CD4-positive, alpha-beta memory T cell (primary cell): ENCODE measurements around the gene AAGAB. TPM values are rescaled to one million over a fixed set of nuclear protein-coding genes. Genes with fewer than 3 reads are reported as not detected.

Experiments used
- CTCF ChIA-PET: fragments of 350-600 bp; sonication (Branson Sonifier 250); formaldehyde crosslinking; loops from one replicate; lab custom pipeline; 2021; ENCODE audit warnings: inconsistent platforms; ENCODE audit not compliant: partially characterized antibody; lab: Charles Lee
- POLR2A ChIA-PET: fragments of 350-600 bp; sonication (Branson Sonifier 250); formaldehyde crosslinking; loops from one replicate; lab custom pipeline; 2021; ENCODE audit not compliant: partially characterized antibody; lab: Charles Lee
- DNase-seq, 5 donors: peaks; one replicate each; pipeline versions ENCODE4 v3.0.0 to v3.0.0-alpha.2; 2020 to 2022; ENCODE audit warnings: mixed read lengths in 1 of 5
- H3K27ac ChIP-seq: one replicate; pipeline ENCODE4 v1.7.0; 2013; ENCODE audit warnings: low read depth, low read length
- H3K27me3 ChIP-seq: 2 replicates; pipeline ENCODE4 v1.7.0; 2013; ENCODE audit warnings: mild to moderate bottlenecking, low read length, moderate library complexity; ENCODE audit not compliant: insufficient read depth
- H3K36me3 ChIP-seq: 2 replicates; pipeline ENCODE4 v1.7.0; 2013; ENCODE audit warnings: mild to moderate bottlenecking, low read length, moderate library complexity; ENCODE audit not compliant: insufficient read depth
- H3K4me1 ChIP-seq: 2 replicates; pipeline ENCODE4 v1.7.0; 2013; ENCODE audit warnings: mild to moderate bottlenecking, low read length, moderate library complexity; ENCODE audit not compliant: insufficient read depth
- H3K4me3 ChIP-seq, 2 donors: one replicate each; pipeline ENCODE4 v1.7.0; 2013; ENCODE audit warnings: low read length in 2 of 2, mild to moderate bottlenecking in 1 of 2
- H3K9me3 ChIP-seq, 2 donors: one replicate each; pipeline ENCODE4 v1.7.0; 2013; ENCODE audit warnings: low read length in 2 of 2, control low read depth in 1 of 2; ENCODE audit not compliant: control insufficient read depth in 1 of 2
- H3K27ac Mint-ChIP-seq, 7 donors: one replicate each; pipeline ENCODE4 v1.8.0; 2020 to 2021; ENCODE audit warnings: mixed read lengths in 7 of 7, mild to moderate bottlenecking in 6 of 7, inconsistent platforms in 3 of 7, moderate library complexity in 3 of 7
- H3K27me3 Mint-ChIP-seq, 2 donors: one replicate each; pipeline ENCODE4 v1.8.0; 2020 to 2021; ENCODE audit warnings: mixed read lengths in 2 of 2
- H3K36me3 Mint-ChIP-seq, 2 donors: one replicate each; pipeline ENCODE4 v1.8.0; 2020 to 2021; ENCODE audit warnings: mixed read lengths in 2 of 2, inconsistent platforms in 1 of 2, mild to moderate bottlenecking in 1 of 2
- H3K4me1 Mint-ChIP-seq, 4 donors: one replicate each; pipeline ENCODE4 v1.8.0; 2020 to 2021; ENCODE audit warnings: mixed read lengths in 4 of 4, mild to moderate bottlenecking in 1 of 4
- H3K4me3 Mint-ChIP-seq, 8 donors: one replicate each; pipeline ENCODE4 v1.8.0; 2020 to 2021; ENCODE audit warnings: mixed read lengths in 8 of 8, mild to moderate bottlenecking in 7 of 8, moderate library complexity in 6 of 8, inconsistent platforms in 3 of 8
- H3K9me3 Mint-ChIP-seq, 8 donors: one replicate each; pipeline ENCODE4 v1.8.0; 2020 to 2021; ENCODE audit warnings: mixed read lengths in 8 of 8, mild to moderate bottlenecking in 5 of 8, inconsistent platforms in 3 of 8, moderate library complexity in 1 of 8
- intact Hi-C: fragments of 100-400 bp; cut with micrococcal nuclease; formaldehyde crosslinking; loops from one replicate; pipeline ENCODE4 v1.15.1; 2023
- polyA plus RNA-seq, 2 donors: library from polyadenylated mRNA; unstranded; fragments of 300-500 nt; fragmentation: Illumina TruSeq; gene quantifications; one replicate each; pipeline ENCODE4 v1.2.3, GENCODE V29; 2021
- total RNA-seq, 2 experiments: library from RNA; stranded (reverse); gene quantifications; one replicate each; pipeline ENCODE4 v1.2.3, GENCODE V29; 2021

AAGAB gene
- total and polyA plus RNA-seq, 4 experiments from 2014 or later = 30.2 to 71.0 (median 36.9) TPM

- peaks cover 20% of the 10 kb centered on the region for H3K36me3 ChIP-seq
- H3K9me3 ChIP-seq = no peaks in the 10 kb centered on the region
- no peaks in the 10 kb centered on the region for H3K27me3 Mint-ChIP-seq
- CTCF ChIA-PET = interaction anchor here (0.8 to 1.2 kb wide), 3 partner anchors 16 to 254 kb away, joined by 3 read pairs; no protein-coding TSS in a partner anchor
- no peak overlapping the region for H3K4me3 ChIP-seq
- no peak for DNase-seq
- no peaks in the 10 kb centered on the region for H3K27me3 ChIP-seq
- peaks cover 7% of the 10 kb centered on the region for H3K4me1 ChIP-seq
- intact Hi-C loops = loop anchor here (5.0 kb wide), 1 partner anchor 133 kb away; the partner anchor contains the start of gene SMAD3
- H3K36me3 Mint-ChIP-seq = peaks cover 44 to 48% of the 10 kb centered on the region in 2 donors
- POLR2A ChIA-PET = interaction anchor here (1.0 kb wide), 1 partner anchor 134 kb away, joined by 3 read pairs; the partner anchor contains the start of gene SMAD3
- H3K27ac Mint-ChIP-seq = peak overlapping the region in 5 of 7 donors; percentile 8 to 51 (median 30)
- H3K4me3 Mint-ChIP-seq = no peak overlapping the region
- H3K27ac ChIP-seq = no peak overlapping the region
- peaks cover 19 to 25% (median 20%) of the 10 kb centered on the region in 4 donors for H3K4me1 Mint-ChIP-seq
- peaks cover 0 to 6% (median 0%) of the 10 kb centered on the region in 8 donors for H3K9me3 Mint-ChIP-seq
Measured at GRCh38 chr15:67199881-67200763, 54.3 kb downstream of the AAGAB start.

- peaks cover 39 to 47% of the 10 kb centered on the region in 2 donors for H3K36me3 Mint-ChIP-seq
- no peak for DNase-seq
- H3K9me3 ChIP-seq = no peaks in the 10 kb centered on the region
- H3K4me3 ChIP-seq = no peak overlapping the region
- peak overlapping the region in 2 of 7 donors; percentile 30 for H3K27ac Mint-ChIP-seq
- intact Hi-C loops = loop anchor here (5.0 kb wide), 1 partner anchor 132 kb away; the partner anchor contains the start of gene SMAD3
- peaks cover 20% of the 10 kb centered on the region for H3K36me3 ChIP-seq
- no peak overlapping the region for H3K27ac ChIP-seq
- H3K4me1 ChIP-seq = peaks cover 7% of the 10 kb centered on the region
- H3K9me3 Mint-ChIP-seq = peaks cover 0 to 6% (median 0%) of the 10 kb centered on the region in 8 donors
- no peak overlapping the region for H3K4me3 Mint-ChIP-seq
- CTCF ChIA-PET = interaction anchor here (1.2 kb wide), 2 partner anchors 15 to 253 kb away, joined by 3 read pairs; no protein-coding TSS in a partner anchor
- peaks cover 19 to 25% (median 20%) of the 10 kb centered on the region in 4 donors for H3K4me1 Mint-ChIP-seq
- no peaks in the 10 kb centered on the region for H3K27me3 ChIP-seq
- H3K27me3 Mint-ChIP-seq = no peaks in the 10 kb centered on the region
- POLR2A ChIA-PET = interaction anchor here (1.0 to 1.2 kb wide), 2 partner anchors 9 to 134 kb away, joined by 3 read pairs; partner anchors contain the start of gene SMAD3
Measured at GRCh38 chr15:67199391-67199790, 55.1 kb downstream of the AAGAB start.

GRCh38 chr15:67198157-67198754 lies 56.2 kb downstream of the AAGAB start:
- H3K27me3 ChIP-seq = no peaks in the 10 kb centered on the region
- peak overlapping the region; percentile 49 to 92 (median 62) for H3K27ac Mint-ChIP-seq
- peaks cover 41 to 47% of the 10 kb centered on the region in 2 donors for H3K36me3 Mint-ChIP-seq
- peaks cover 0 to 6% (median 0%) of the 10 kb centered on the region in 8 donors for H3K9me3 Mint-ChIP-seq
- no peak overlapping the region for H3K27ac ChIP-seq
- no peak for DNase-seq
- H3K27me3 Mint-ChIP-seq = no peaks in the 10 kb centered on the region
- H3K4me3 ChIP-seq = no peak overlapping the region
- intact Hi-C loops = loop anchor here (5.0 kb wide), 1 partner anchor 131 kb away; the partner anchor contains the start of gene SMAD3
- POLR2A ChIA-PET = interaction anchor here (0.5 to 1.5 kb wide), 12 partner anchors 10 to 759 kb away, joined by 3 to 9 read pairs (median 3); partner anchors contain the start of gene SMAD3
- CTCF ChIA-PET = no interaction called here
- H3K4me3 Mint-ChIP-seq = peak overlapping the region in 2 of 8 donors; percentile 28 to 32
- H3K4me1 Mint-ChIP-seq = peaks cover 19 to 25% (median 23%) of the 10 kb centered on the region in 4 donors
- H3K4me1 ChIP-seq = peaks cover 7% of the 10 kb centered on the region
- peaks cover 14% of the 10 kb centered on the region for H3K36me3 ChIP-seq
- H3K9me3 ChIP-seq = no peaks in the 10 kb centered on the region

- H3K9me3 ChIP-seq = no peaks in the 10 kb centered on the region
- intact Hi-C loops = loop anchor here (5.0 kb wide), 1 partner anchor 130 kb away; the partner anchor contains the start of gene SMAD3
- H3K36me3 ChIP-seq = peaks cover 9% of the 10 kb centered on the region
- H3K27ac ChIP-seq = no peak overlapping the region
- DNase-seq = no peak
- Mint-ChIP-seq H3K36me3 (peaks cover 40 to 46% of the 10 kb centered on the region in 2 donors), H3K27me3 (no peaks in the 10 kb centered on the region), H3K4me3 (peak overlapping the region in 1 of 8 donors; percentile 13), H3K27ac (peak overlapping the region in 5 of 7 donors; percentile 32 to 90 (median 65)), H3K9me3 (peaks cover 0 to 6% (median 0%) of the 10 kb centered on the region in 8 donors), H3K4me1 (peaks cover 19 to 25% (median 23%) of the 10 kb centered on the region in 4 donors)
- H3K27me3 ChIP-seq = no peaks in the 10 kb centered on the region
- H3K4me3 ChIP-seq = no peak overlapping the region
- H3K4me1 ChIP-seq = peaks cover 7% of the 10 kb centered on the region
- ChIA-PET CTCF (no interaction called here), POLR2A (interaction anchor here (1.2 to 1.5 kb wide), 4 partner anchors 93 to 165 kb away, joined by 3 to 4 read pairs (median 4); partner anchors contain the start of gene SMAD3)
Measured at GRCh38 chr15:67197364-67197695, 57.1 kb downstream of the AAGAB start.

GRCh38 chr15:67196672-67197363 lies 57.6 kb downstream of the AAGAB start:
- Mint-ChIP-seq H3K9me3 (peaks cover 0 to 6% (median 0%) of the 10 kb centered on the region in 8 donors), H3K4me3 (peak overlapping the region in 1 of 8 donors; percentile 13), H3K27me3 (no peaks in the 10 kb centered on the region), H3K4me1 (peaks cover 19 to 25% (median 23%) of the 10 kb centered on the region in 4 donors), H3K27ac (peak overlapping the region; percentile 21 to 90 (median 50)), H3K36me3 (peaks cover 39 to 47% of the 10 kb centered on the region in 2 donors)
- ChIA-PET POLR2A (interaction anchor here (1.0 to 1.5 kb wide), 2 partner anchors 98 to 131 kb away, joined by 3 to 4 read pairs; partner anchors contain the start of gene SMAD3), CTCF (no interaction called here)
- H3K27ac ChIP-seq = no peak overlapping the region
- no peak for DNase-seq
- intact Hi-C loops = loop anchor here (5.0 kb wide), 1 partner anchor 130 kb away; the partner anchor contains the start of gene SMAD3
- H3K27me3 ChIP-seq = no peaks in the 10 kb centered on the region
- H3K4me3 ChIP-seq = no peak overlapping the region
- H3K36me3 ChIP-seq = peaks cover 9% of the 10 kb centered on the region
- H3K4me1 ChIP-seq = peaks cover 7% of the 10 kb centered on the region
- no peaks in the 10 kb centered on the region for H3K9me3 ChIP-seq

GRCh38 chr15:67196222-67196621 lies 58.2 kb downstream of the AAGAB start:
- peak overlapping the region in 5 of 7 donors; percentile 8 to 90 (median 65) for H3K27ac Mint-ChIP-seq
- Histone ChIP-seq H3K9me3 (no peaks in the 10 kb centered on the region), H3K4me3 (no peak overlapping the region), H3K27ac (no peak overlapping the region), H3K4me1 (peaks cover 7% of the 10 kb centered on the region), H3K36me3 (peaks cover 13% of the 10 kb centered on the region), H3K27me3 (no peaks in the 10 kb centered on the region)
- no peak for DNase-seq
- peaks cover 19 to 25% (median 22%) of the 10 kb centered on the region in 4 donors for H3K4me1 Mint-ChIP-seq
- ChIA-PET POLR2A (interaction anchor here (1.0 to 1.5 kb wide), 2 partner anchors 97 to 131 kb away, joined by 3 to 4 read pairs; partner anchors contain the start of gene SMAD3), CTCF (no interaction called here)
- no peaks in the 10 kb centered on the region for H3K27me3 Mint-ChIP-seq
- intact Hi-C loops = loop anchor here (5.0 kb wide), 1 partner anchor 129 kb away; the partner anchor contains the start of gene SMAD3
- peaks cover 39 to 47% of the 10 kb centered on the region in 2 donors for H3K36me3 Mint-ChIP-seq
- H3K4me3 Mint-ChIP-seq = no peak overlapping the region
- H3K9me3 Mint-ChIP-seq = peaks cover 0 to 6% (median 0%) of the 10 kb centered on the region in 8 donors
